ENCODE measurements around the gene ASAP2.

The ASAP2 gene

GRCh38 chr2:9274701-9275343 is 68.2 kb downstream of the ASAP2 start:
- no peak overlapping the region for H2BK15ac ChIP-seq (replicated peaks; ENCODE audit: low read depth)
- H3K36me3 ChIP-seq (ENCODE audit: control insufficient read depth, insufficient read depth, low read length): no peaks in the 10 kb centered on the region
- H3K56ac ChIP-seq (ENCODE audit: low read length): no peak overlapping the region
- no peak overlapping the region for H3K9ac ChIP-seq (ENCODE audit: low read length)
- no peak overlapping the region for H2AK5ac ChIP-seq (ENCODE audit: low read length)
- H3K27ac ChIP-seq (ENCODE audit: low read depth, low read length): no peak overlapping the region
- no peak overlapping the region for H3K18ac ChIP-seq (ENCODE audit: low read length)
- H4K8ac ChIP-seq (ENCODE audit: low read depth, low read length): no peak overlapping the region
- no peak overlapping the region for H4K5ac ChIP-seq (ENCODE audit: low read length)
- H2BK5ac ChIP-seq (ENCODE audit: low read length): no peak overlapping the region
- WGBS (ENCODE audit: extremely low coverage, insufficient coverage, low lambda C conversion rate): no CpG with 5 or more reads among the region's 5 CpGs
- H3K23ac ChIP-seq (ENCODE audit: low read length): no peak overlapping the region
- no peak overlapping the region for H3K4ac ChIP-seq (ENCODE audit: low read depth, low read length)
- no peak overlapping the region for H3K4me2 ChIP-seq (ENCODE audit: low read length)
- H3K4me3 ChIP-seq (ENCODE audit: low read length): no peak overlapping the region
- no peaks in the 10 kb centered on the region for H3K79me1 ChIP-seq (ENCODE audit: low read length)
- H3K27me3 ChIP-seq (ENCODE audit: insufficient read depth, low read length, poor library complexity): no peaks in the 10 kb centered on the region
- no peak overlapping the region for H2BK120ac ChIP-seq (ENCODE audit: low read depth, low read length)
- H3K79me2 ChIP-seq (ENCODE audit: control insufficient read depth, insufficient read depth, low read length): no peaks in the 10 kb centered on the region
- no peak for DNase-seq
- H3K4me1 ChIP-seq (ENCODE audit: control insufficient read depth, low read depth, low read length): no peaks in the 10 kb centered on the region

GRCh38 chr2:9275399-9275798 is 68.8 kb downstream of the ASAP2 start:
- Histone ChIP-seq H3K36me3 (ENCODE audit: control insufficient read depth, insufficient read depth, low read length) (no peaks in the 10 kb centered on the region), H3K27me3 (ENCODE audit: insufficient read depth, low read length, poor library complexity) (no peaks in the 10 kb centered on the region), H3K9ac (ENCODE audit: low read length) (no peak overlapping the region), H2BK15ac (replicated peaks; ENCODE audit: low read depth) (no peak overlapping the region), H3K4me1 (ENCODE audit: control insufficient read depth, low read depth, low read length) (no peaks in the 10 kb centered on the region), H3K18ac (ENCODE audit: low read length) (no peak overlapping the region), H3K4me2 (ENCODE audit: low read length) (no peak overlapping the region), H3K23ac (ENCODE audit: low read length) (no peak overlapping the region), H3K4ac (ENCODE audit: low read depth, low read length) (no peak overlapping the region), H3K27ac (ENCODE audit: low read depth, low read length) (no peak overlapping the region), H4K8ac (ENCODE audit: low read depth, low read length) (no peak overlapping the region), H2BK5ac (ENCODE audit: low read length) (no peak overlapping the region), H4K5ac (ENCODE audit: low read length) (no peak overlapping the region), H3K79me2 (ENCODE audit: control insufficient read depth, insufficient read depth, low read length) (no peaks in the 10 kb centered on the region), H3K56ac (ENCODE audit: low read length) (no peak overlapping the region), H3K79me1 (ENCODE audit: low read length) (no peaks in the 10 kb centered on the region), H3K4me3 (ENCODE audit: low read length) (no peak overlapping the region), H2AK5ac (ENCODE audit: low read length) (no peak overlapping the region), H2BK120ac (ENCODE audit: low read depth, low read length) (no peak overlapping the region)
- no CpG with 5 or more reads among the region's 3 CpGs for WGBS (ENCODE audit: extremely low coverage, insufficient coverage, low lambda C conversion rate)
- DNase-seq: no peak

GRCh38 chr2:9276074-9276473 is 69.5 kb downstream of the ASAP2 start:
- Histone ChIP-seq H3K56ac (ENCODE audit: low read length) (no peak overlapping the region), H3K79me2 (ENCODE audit: control insufficient read depth, insufficient read depth, low read length) (no peaks in the 10 kb centered on the region), H2BK15ac (replicated peaks; ENCODE audit: low read depth) (no peak overlapping the region), H3K18ac (ENCODE audit: low read length) (no peak overlapping the region), H3K4ac (ENCODE audit: low read depth, low read length) (no peak overlapping the region), H2BK5ac (ENCODE audit: low read length) (no peak overlapping the region), H4K8ac (ENCODE audit: low read depth, low read length) (no peak overlapping the region), H2AK5ac (ENCODE audit: low read length) (no peak overlapping the region), H2BK120ac (ENCODE audit: low read depth, low read length) (no peak overlapping the region), H3K4me3 (ENCODE audit: low read length) (no peak overlapping the region), H3K79me1 (ENCODE audit: low read length) (no peaks in the 10 kb centered on the region), H3K4me1 (ENCODE audit: control insufficient read depth, low read depth, low read length) (no peaks in the 10 kb centered on the region), H3K23ac (ENCODE audit: low read length) (no peak overlapping the region), H3K27me3 (ENCODE audit: insufficient read depth, low read length, poor library complexity) (no peaks in the 10 kb centered on the region), H4K5ac (ENCODE audit: low read length) (no peak overlapping the region), H3K4me2 (ENCODE audit: low read length) (no peak overlapping the region), H3K27ac (ENCODE audit: low read depth, low read length) (no peak overlapping the region), H3K9ac (ENCODE audit: low read length) (no peak overlapping the region), H3K36me3 (ENCODE audit: control insufficient read depth, insufficient read depth, low read length) (no peaks in the 10 kb centered on the region)
- DNase-seq: no peak
- no CpG with 5 or more reads among the region's 2 CpGs for WGBS (ENCODE audit: extremely low coverage, insufficient coverage, low lambda C conversion rate)

GRCh38 chr2:9276901-9277451 is 70.4 kb downstream of the ASAP2 start:
- H4K8ac ChIP-seq (ENCODE audit: low read depth, low read length): no peak overlapping the region
- no peak overlapping the region for H2BK5ac ChIP-seq (ENCODE audit: low read length)
- no peak overlapping the region for H2AK5ac ChIP-seq (ENCODE audit: low read length)
- H2BK120ac ChIP-seq (ENCODE audit: low read depth, low read length): no peak overlapping the region
- WGBS (ENCODE audit: extremely low coverage, insufficient coverage, low lambda C conversion rate): no CpG with 5 or more reads among the region's 9 CpGs
- no peak overlapping the region for H3K4ac ChIP-seq (ENCODE audit: low read depth, low read length)
- no peak overlapping the region for H3K4me2 ChIP-seq (ENCODE audit: low read length)
- H3K18ac ChIP-seq (ENCODE audit: low read length): no peak overlapping the region
- no peaks in the 10 kb centered on the region for H3K27me3 ChIP-seq (ENCODE audit: insufficient read depth, low read length, poor library complexity)
- H3K4me3 ChIP-seq (ENCODE audit: low read length): no peak overlapping the region
- no peak overlapping the region for H2BK15ac ChIP-seq (replicated peaks; ENCODE audit: low read depth)
- no peak overlapping the region for H3K56ac ChIP-seq (ENCODE audit: low read length)
- H3K27ac ChIP-seq (ENCODE audit: low read depth, low read length): no peak overlapping the region
- H3K23ac ChIP-seq (ENCODE audit: low read length): no peak overlapping the region
- H3K4me1 ChIP-seq (ENCODE audit: control insufficient read depth, low read depth, low read length): no peaks in the 10 kb centered on the region
- no peak for DNase-seq
- no peak overlapping the region for H4K5ac ChIP-seq (ENCODE audit: low read length)
- no peaks in the 10 kb centered on the region for H3K79me1 ChIP-seq (ENCODE audit: low read length)
- H3K36me3 ChIP-seq (ENCODE audit: control insufficient read depth, insufficient read depth, low read length): no peaks in the 10 kb centered on the region
- H3K9ac ChIP-seq (ENCODE audit: low read length): no peak overlapping the region
- H3K79me2 ChIP-seq (ENCODE audit: control insufficient read depth, insufficient read depth, low read length): no peaks in the 10 kb centered on the region

- Histone ChIP-seq H2BK15ac (replicated peaks; ENCODE audit: low read depth) (no peak overlapping the region), H2AK5ac (ENCODE audit: low read length) (no peak overlapping the region), H3K9ac (ENCODE audit: low read length) (no peak overlapping the region), H4K8ac (ENCODE audit: low read depth, low read length) (no peak overlapping the region), H3K4ac (ENCODE audit: low read depth, low read length) (no peak overlapping the region), H3K79me2 (ENCODE audit: control insufficient read depth, insufficient read depth, low read length) (no peaks in the 10 kb centered on the region), H3K56ac (ENCODE audit: low read length) (no peak overlapping the region), H3K4me1 (ENCODE audit: control insufficient read depth, low read depth, low read length) (no peaks in the 10 kb centered on the region), H2BK5ac (ENCODE audit: low read length) (no peak overlapping the region), H4K5ac (ENCODE audit: low read length) (no peak overlapping the region), H3K27me3 (ENCODE audit: insufficient read depth, low read length, poor library complexity) (no peaks in the 10 kb centered on the region), H3K18ac (ENCODE audit: low read length) (no peak overlapping the region), H3K27ac (ENCODE audit: low read depth, low read length) (no peak overlapping the region), H3K79me1 (ENCODE audit: low read length) (no peaks in the 10 kb centered on the region), H3K4me3 (ENCODE audit: low read length) (no peak overlapping the region), H2BK120ac (ENCODE audit: low read depth, low read length) (no peak overlapping the region), H3K4me2 (ENCODE audit: low read length) (no peak overlapping the region), H3K36me3 (ENCODE audit: control insufficient read depth, insufficient read depth, low read length) (no peaks in the 10 kb centered on the region), H3K23ac (ENCODE audit: low read length) (no peak overlapping the region)
- no CpG with 5 or more reads among the region's 7 CpGs for WGBS (ENCODE audit: extremely low coverage, insufficient coverage, low lambda C conversion rate)
- no peak for DNase-seq
Measured at GRCh38 chr2:9278439-9278838, 71.8 kb downstream of the ASAP2 start.

- DNase-seq: no peak
- Histone ChIP-seq H3K4me2 (ENCODE audit: low read length) (no peak overlapping the region), H3K4me3 (ENCODE audit: low read length) (no peak overlapping the region), H2AK5ac (ENCODE audit: low read length) (no peak overlapping the region), H3K9ac (ENCODE audit: low read length) (no peak overlapping the region), H3K27me3 (ENCODE audit: insufficient read depth, low read length, poor library complexity) (no peaks in the 10 kb centered on the region), H4K8ac (ENCODE audit: low read depth, low read length) (no peak overlapping the region), H3K36me3 (ENCODE audit: control insufficient read depth, insufficient read depth, low read length) (no peaks in the 10 kb centered on the region), H3K79me2 (ENCODE audit: control insufficient read depth, insufficient read depth, low read length) (no peaks in the 10 kb centered on the region), H2BK5ac (ENCODE audit: low read length) (no peak overlapping the region), H3K23ac (ENCODE audit: low read length) (no peak overlapping the region), H3K79me1 (ENCODE audit: low read length) (no peaks in the 10 kb centered on the region), H3K18ac (ENCODE audit: low read length) (no peak overlapping the region), H3K4me1 (ENCODE audit: control insufficient read depth, low read depth, low read length) (no peaks in the 10 kb centered on the region), H2BK120ac (ENCODE audit: low read depth, low read length) (no peak overlapping the region), H2BK15ac (replicated peaks; ENCODE audit: low read depth) (no peak overlapping the region), H3K4ac (ENCODE audit: low read depth, low read length) (no peak overlapping the region), H4K5ac (ENCODE audit: low read length) (no peak overlapping the region), H3K56ac (ENCODE audit: low read length) (no peak overlapping the region), H3K27ac (ENCODE audit: low read depth, low read length) (no peak overlapping the region)
- WGBS (ENCODE audit: extremely low coverage, insufficient coverage, low lambda C conversion rate): no CpG with 5 or more reads among the region's 10 CpGs
Measured at GRCh38 chr2:9279426-9279825, 72.8 kb downstream of the ASAP2 start.

Measured in mesendoderm (in vitro differentiated cells).